T-helper 2 cell treated with Interferon-gamma antibody and Interleukin-4, amounts not matched to agents 100 ng/mL and 5 ng/mL, for 36 hours (primary cell): ENCODE data around the gene MBD3L2. TPM values are rescaled to one million over a fixed set of nuclear protein-coding genes. Genes with fewer than 3 reads are reported as not detected.

ENCODE experiments used
- intact Hi-C: fragments of 100-400 bp; cut with micrococcal nuclease; formaldehyde crosslinking; loops from one replicate; pipeline ENCODE4 v1.15.1; 2023
- total RNA-seq: library from RNA; stranded (reverse); gene quantifications from 2 replicates; pipeline ENCODE4 v1.2.3, GENCODE V29; 2022

The MBD3L2 gene
- total RNA-seq, 1 donor from 2014 or later, result not detected

DNA sequence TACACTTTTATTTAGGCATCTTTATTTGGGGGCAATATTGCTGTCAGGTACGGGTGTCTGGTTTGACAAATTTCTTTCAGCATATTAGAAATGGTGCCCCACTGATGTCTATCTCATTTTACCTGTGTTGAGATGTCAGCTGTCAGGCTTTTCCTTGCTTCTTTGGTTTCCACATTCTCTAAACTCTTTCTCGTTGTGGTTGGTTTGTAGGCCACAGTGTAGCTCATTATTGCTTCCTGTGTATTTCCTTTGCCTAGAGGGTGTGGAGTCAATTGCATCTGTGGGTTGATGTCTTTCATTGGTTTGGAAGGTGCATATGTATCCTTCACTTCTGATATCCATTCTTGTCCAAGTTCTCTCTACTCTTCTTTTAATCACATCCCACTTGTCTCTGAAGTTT lies 10.9 kb downstream of the MBD3L2 start:
- intact Hi-C loops, result loop anchor here (10.0 kb wide), 1 partner anchor 685 kb away; the partner anchor contains the start of genes ALKBH7 and PSPN

DNA sequence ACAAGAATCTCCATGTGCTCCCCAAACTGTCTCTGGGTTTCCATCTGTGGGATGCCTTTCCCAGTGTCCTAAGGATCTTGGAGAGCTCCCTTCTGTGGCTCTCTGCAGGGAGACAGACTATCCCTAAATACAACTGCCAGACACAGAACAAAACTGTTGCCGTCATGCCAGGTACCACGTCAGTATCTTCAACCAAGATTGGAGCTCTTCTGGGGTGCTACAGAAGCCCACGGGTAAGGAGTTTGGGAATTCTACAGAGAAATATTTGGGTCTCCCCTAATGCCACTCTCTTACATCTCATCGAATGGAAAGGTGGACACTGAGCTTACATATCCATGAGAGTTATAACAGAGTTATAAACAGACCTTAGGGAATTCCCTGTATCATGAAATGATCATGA lies 14.2 kb downstream of the MBD3L2 start:
- intact Hi-C loops, result loop anchor here (10.0 kb wide), 1 partner anchor 689 kb away; the partner anchor contains the start of genes ALKBH7 and PSPN

DNA sequence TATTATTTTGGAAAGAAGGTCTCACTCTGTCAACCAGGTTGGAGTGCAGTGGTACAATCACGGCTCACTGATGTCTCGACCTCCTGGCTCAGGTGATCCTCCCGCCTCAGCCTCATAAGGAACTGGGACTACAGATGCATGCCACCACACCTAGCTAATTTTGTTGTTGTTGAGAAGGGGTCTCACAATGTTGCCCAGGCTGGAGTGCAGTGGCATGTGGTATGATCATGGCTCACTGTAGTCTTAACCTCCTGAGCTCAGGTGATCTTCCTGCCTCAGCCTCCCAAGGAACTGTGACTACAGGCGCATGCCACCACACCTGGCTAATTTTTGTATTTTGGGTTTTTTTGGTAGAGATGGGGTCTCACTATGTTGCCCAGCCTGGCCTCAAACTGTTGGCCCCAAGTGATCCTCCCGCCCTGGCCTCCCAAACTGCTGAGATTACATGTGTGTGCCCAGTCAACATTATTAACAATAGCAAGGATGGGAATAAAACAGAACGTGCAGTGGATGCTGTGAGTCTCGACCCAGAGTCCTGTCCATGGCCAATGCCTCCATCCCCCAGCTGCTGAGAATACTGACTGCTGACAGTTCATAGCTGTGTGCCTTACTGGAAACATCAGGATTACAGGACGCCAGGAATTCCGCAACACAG lies 14.8 kb downstream of the MBD3L2 start:
- intact Hi-C loops, result loop anchor here (10.0 kb wide), 1 partner anchor 689 kb away; the partner anchor contains the start of genes ALKBH7 and PSPN

DNA sequence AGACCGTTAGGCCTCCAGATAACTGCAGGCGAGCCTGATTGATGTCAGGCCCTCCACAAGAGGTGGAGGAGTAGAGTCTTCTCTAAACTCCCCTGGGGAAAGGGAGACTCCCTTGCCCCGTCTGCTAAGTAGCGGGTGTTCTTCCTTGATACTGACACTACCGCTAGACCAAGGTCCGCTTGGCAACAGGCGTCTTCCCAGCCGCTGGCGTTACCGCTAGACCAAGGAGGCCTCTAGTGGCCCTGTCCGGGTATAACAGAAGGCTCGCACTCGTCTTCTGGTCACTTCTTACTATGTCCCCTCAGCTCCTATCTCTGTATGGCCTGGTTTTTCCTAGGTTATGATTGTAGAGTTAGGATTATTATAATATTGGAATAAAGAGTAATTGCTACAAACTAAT lies 18.0 kb downstream of the MBD3L2 start:
- intact Hi-C loops, result loop anchor here (10.0 kb wide), 1 partner anchor 692 kb away; the partner anchor contains the start of genes ALKBH7 and PSPN

DNA sequence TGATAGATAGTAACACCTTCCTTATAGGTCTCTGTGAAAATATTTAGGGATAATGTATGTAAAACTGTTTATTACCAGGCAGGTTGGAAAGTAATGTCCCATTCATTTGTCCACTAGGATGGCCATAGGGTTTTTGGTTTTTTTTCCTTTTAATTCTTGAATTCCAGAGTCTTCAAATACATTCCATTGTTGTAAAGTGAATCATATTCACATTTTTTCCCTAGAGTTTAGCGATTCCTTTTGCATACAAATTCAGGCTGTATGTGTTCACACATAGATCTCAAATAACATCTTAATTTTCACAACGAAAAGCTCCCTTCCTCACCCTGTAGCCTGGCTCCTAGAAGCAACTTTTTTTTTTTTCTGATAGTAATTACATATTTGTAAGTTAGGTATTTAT lies 18.6 kb downstream of the MBD3L2 start:
- intact Hi-C loops, result loop anchor here (10.0 kb wide), 1 partner anchor 693 kb away; the partner anchor contains the start of genes ALKBH7 and PSPN

DNA sequence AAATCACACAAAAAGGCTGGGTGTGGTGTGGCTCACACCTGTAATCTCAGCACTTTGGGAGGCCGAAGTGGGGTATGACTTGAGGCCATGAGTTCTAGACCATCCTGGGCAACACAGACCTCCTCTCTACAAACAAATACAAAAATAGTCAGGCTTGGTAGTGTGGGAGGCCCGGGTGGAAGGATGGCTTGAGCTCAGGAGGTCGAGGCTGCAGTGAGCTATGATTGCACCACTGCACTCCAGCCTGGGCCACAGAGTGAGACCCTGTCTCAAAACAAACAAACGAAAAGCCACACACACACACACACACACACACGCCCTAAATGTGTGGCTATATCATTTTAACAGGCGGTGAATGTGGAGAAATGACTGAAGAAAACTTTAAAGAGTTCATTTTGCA lies 19.5 kb downstream of the MBD3L2 start:
- intact Hi-C loops, result loop anchor here (10.0 kb wide), 1 partner anchor 694 kb away; the partner anchor contains the start of genes ALKBH7 and PSPN

DNA sequence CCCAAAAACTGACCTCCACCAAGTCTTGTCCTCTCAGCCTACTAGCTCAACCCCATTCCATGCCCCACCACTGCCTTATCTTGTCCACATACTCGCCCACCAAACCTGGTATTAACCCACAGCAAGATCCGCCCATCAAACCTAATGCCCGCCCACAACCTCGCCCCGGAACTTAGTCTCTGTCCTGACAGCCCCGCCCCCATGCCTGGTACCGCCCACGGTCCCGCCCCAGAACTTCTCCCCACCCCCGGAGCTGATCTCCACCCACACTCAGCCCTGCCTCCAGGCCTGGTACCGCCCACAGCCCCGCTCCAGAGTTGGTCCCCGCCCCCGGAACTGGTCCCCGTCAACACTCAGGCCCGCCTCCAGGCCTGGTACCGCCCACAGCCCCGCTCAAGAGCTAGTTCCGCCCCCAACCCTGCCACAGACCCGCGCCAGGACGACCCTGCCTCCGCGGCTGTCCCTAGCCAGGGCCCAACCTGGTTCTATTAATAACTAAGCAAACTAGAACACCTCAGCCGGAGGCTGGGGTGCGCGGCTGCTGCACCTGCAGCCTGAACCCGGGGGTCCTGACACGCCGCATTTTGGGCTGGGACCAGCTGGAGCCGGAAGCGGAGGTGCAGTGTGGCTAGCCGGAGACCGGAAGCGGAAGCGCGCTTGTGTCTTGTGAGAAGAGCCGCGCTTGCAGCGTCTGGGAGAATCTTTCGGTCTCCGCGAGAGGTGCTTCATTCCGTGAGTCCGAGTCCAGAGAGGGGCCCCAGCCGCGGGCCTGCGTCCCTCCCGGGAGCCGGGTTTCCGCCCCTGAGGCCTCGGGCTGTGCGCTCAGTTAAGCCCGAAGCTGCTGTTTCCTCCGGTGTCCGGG lies 20.2 kb downstream of the MBD3L2 start, which contains the start of gene ZNF557:
ZNF557 (plus strand) TSS at position 662 of the 862 bp plus-strand sequence. CDS start 5,372 bp downstream, outside the sequence.
- intact Hi-C loops, result loop anchor here (10.0 kb wide), 1 partner anchor 694 kb away; the partner anchor contains the start of genes ALKBH7 and PSPN

DNA sequence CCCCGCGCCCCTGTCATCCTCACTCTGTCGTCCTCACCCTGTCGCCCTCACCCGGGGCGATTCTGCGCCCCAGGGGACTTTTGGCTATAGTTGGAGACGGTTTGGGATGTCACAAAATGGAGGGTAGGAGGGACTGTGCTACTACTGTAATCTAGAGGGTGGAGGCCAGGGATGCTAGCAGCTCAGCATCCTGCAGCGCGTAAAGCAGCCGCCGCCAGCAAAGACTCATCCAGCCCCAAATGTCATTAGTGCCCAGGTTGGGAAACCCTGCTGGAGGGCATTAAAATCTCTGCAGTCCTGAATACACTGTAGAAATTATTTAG lies 20.7 kb downstream of the MBD3L2 start:
- intact Hi-C loops, result loop anchor here (10.0 kb wide), 1 partner anchor 695 kb away; the partner anchor contains the start of genes ALKBH7 and PSPN

DNA sequence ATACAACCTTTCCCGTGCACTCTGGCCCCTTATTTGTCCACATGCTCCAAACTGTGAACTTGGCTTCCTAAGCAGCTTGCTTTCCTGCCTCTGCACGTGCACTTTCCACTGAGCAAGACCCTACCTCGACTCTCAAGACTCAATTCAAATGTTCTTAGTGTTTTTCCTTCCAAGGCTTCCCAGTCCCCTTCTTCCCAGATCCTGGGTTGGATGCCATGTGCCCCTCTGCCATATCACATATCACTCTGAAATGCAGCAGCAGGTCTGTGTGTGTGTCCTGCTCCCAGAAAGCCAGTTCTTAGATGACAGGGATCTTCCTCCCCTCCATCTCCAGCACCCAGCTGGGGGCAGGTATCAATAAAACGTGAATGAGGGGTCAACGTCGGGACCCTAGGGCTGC lies 23.4 kb downstream of the MBD3L2 start:
- intact Hi-C loops, result no loop called here

DNA sequence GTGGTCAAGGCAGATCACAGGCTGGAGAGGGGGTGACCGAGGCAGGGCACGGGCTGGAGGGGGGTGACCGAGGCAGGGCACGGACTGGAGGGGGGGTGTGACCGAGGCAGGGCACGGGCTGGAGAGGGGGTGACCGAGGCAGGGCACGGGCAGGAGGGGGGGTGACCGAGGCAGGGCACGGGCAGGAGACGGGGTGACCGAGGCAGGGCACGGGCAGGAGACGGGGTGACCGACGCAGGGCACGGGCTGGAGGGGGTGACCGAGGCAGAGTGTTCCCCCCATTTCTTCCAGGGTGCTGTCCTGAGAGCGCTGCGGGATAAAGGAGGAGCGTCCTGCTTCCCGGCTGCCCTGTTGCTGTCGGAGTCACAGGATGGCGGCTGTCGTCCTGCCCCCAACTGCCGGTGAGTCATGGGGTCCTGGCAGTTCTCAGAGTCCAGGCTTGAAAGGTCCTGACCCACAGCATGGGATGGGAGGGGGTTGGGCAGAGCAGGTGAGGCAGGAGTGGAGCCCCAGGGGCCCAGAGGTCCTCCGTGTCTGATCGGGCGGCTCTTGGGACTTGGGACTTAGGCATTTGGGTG lies 25.7 kb downstream of the MBD3L2 start:
- intact Hi-C loops, result no loop called here

DNA sequence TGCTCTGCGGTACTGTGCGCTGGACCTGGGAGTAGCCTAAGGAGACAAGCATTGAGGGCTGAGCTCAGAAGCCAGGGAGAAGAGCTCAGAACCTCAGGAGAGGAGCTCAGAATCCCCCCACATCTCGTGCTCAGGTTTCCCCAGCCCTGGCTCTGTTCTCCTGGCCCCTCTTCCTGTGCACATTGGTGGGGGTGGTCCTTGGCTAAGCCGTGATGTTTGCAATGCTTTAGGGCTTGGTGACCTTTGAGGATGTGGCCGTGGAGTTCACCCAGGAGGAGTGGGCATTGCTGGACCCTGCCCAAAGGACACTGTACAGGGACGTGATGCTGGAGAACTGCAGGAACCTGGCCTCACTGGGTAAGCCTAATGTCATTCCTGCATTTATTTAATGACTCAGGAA lies 27.0 kb downstream of the MBD3L2 start:
- intact Hi-C loops, result no loop called here

DNA sequence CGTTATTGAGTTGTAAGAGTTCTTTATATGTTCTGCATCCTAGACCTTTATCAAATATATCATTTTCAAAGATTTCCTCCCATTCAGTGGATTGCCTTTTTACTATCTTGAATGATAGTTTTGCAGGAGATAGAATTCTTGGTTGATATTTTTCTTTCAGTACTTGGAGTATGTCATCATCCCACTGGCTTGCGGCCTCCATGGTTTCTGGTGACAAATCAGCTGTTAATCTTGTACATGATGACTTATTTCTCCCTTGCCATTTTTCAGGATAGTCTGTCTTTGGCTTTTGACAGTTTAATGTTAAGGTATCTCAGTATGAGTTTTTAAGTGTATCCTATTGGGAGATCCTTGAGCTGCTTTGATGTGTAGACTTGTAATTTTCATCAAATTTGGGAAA lies 28.9 kb downstream of the MBD3L2 start:
- intact Hi-C loops, result no loop called here

DNA sequence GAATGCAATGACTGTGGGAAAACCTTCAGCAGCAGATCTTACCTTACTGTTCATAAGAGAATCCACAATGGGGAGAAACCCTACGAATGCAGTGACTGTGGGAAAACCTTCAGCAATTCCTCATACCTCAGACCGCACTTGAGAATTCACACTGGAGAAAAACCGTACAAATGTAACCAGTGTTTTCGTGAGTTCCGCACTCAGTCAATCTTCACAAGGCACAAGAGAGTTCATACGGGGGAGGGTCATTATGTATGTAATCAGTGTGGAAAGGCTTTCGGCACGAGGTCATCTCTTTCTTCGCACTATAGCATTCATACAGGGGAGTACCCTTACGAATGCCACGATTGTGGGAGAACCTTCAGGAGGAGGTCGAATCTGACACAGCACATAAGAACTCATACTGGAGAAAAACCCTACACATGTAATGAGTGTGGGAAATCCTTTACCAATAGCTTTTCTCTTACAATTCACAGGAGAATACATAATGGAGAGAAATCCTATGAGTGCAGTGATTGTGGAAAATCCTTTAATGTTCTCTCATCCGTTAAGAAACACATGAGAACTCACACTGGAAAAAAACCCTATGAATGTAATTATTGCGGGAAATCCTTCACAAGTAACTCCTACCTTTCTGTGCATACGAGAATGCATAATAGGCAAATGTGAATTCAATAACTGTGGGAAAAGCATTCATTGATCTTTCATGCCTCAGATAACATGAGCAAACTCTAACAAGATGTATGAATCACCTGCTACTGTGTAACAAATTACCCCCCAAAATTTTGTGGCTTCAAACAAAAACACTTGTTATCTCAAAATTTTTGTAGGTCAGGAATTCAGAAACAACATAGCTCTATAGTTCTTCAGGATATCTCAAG lies 34.2 kb downstream of the MBD3L2 start:
- intact Hi-C loops, result no loop called here

DNA sequence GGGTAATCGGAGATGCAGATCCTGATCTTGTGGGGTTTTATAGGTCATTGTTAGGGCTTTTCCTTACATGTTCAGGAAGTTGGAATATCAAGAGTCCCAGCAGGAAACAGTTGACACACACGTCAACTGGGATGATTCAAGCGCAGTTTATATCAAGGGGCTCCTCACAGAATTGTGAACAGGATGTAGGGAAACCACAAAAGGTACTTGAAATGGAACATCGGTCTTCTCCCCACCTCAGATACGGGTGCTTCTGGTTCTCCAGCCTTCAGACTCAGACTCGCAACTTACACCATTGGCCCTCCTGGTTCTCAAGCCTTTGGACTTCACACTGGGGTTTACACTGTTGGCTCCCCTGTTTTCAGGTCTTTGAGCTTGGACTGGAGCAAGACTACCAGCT lies 39.9 kb downstream of the MBD3L2 start:
- intact Hi-C loops, result no loop called here

DNA sequence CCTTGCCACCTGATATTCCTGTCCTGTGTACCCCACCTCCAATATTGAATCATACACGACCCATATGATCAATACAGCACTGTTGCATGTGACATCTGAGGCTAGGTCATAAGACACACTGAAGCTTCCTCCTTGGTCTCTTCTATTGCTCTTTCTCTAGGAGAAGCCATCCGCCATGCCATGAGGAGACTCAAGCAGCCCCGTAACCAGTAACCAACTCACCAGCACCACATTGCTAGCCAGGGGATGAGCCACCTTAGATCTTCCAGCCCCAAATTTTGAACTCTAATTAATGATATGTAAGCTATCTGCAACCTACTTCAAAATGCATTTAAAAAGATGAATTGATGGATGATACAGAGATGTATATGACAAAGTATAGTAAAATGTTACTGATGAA lies 49.0 kb downstream of the MBD3L2 start:
- intact Hi-C loops, result no loop called here

DNA sequence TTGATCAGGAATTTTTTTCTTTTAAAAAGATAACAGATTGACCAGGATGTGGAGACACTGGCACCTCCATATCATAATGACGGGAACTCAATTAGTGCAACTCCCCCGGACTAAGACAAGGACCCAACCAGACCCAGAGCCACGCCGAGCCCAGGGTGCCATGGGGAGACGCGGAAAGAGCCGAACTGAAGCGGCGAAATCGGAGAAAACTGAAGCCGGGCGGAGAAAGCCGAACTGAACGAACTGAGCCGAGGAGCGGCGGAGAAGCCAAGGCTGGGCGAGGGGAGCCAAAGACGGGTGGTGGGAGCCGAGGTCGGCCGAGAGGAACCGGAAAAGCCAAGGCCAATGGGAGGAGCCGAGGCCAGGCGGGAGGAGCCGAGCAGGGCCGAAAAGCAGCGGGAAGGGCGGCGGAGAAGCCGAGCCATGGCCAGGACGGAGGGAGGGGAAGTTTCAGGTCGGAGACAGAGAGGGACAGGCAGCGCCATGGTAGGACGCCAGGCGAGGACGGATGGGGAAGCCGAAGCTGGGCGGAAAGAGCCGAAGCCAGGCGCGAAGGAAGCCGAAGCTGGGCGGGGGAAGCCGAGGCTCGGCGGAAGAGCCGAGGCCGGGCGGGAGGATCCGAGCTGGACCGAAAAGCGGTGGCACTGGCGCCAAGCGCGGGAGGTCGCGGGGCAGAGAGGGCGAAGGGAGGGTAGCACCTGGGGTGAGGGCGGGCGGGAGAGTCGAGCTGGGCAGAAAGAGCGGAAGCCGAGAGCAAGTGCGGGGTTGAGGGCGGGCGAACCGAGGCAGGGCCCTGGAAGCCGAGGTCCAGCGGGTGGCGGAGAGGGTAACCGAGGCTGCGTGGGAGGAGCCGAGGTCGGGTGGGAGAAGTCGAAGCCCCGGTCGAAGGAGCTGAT lies 49.8 kb downstream of the MBD3L2 start:
- intact Hi-C loops, result no loop called here

DNA sequence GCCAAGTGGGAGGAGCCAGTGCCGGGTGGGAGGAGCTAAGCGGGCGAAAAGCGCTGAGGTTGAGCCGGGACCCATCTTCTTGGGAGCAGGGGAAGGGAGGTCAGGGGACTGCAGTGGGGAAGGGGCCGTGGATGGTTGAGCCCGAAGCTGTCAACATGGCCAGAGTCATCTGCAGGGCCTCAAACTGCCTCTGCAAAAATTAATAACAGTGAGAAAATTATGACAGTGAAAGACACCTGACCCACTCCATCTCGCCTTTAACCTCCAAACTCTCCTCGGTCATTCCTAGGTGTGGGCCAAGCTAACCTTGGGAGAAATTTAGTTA lies 50.4 kb downstream of the MBD3L2 start:
- intact Hi-C loops, result no loop called here
